OCI-LY7 (cell line): ENCODE data around the gene EPX.

ENCODE experiments used
- EZH2phosphoT487 ChIP-seq: fragments of 200-600 bp; sonication (generic); IDR thresholded peaks from 2 replicates; pipeline ENCODE4 v1.6.1; 2018; ENCODE audit warnings: low read depth, borderline replicate concordance, mild to moderate bottlenecking, mixed run types, antibody characterized with exemption, low read length, moderate library complexity, mixed read lengths
- TF ChIP-seq, protein P1 (sequence below): fragments of 200-600 bp; sonication (generic); conservative IDR thresholded peaks from 2 replicates; pipeline ENCODE4 v1.5.1; 2014; ENCODE audit warnings: mild to moderate bottlenecking, antibody characterized with exemption, low read length, moderate library complexity, mixed read lengths

GRCh38 chr17:58187063-58187462 lies 5.5 kb upstream of the EPX start:
- TF ChIP-seq, protein P1, sequence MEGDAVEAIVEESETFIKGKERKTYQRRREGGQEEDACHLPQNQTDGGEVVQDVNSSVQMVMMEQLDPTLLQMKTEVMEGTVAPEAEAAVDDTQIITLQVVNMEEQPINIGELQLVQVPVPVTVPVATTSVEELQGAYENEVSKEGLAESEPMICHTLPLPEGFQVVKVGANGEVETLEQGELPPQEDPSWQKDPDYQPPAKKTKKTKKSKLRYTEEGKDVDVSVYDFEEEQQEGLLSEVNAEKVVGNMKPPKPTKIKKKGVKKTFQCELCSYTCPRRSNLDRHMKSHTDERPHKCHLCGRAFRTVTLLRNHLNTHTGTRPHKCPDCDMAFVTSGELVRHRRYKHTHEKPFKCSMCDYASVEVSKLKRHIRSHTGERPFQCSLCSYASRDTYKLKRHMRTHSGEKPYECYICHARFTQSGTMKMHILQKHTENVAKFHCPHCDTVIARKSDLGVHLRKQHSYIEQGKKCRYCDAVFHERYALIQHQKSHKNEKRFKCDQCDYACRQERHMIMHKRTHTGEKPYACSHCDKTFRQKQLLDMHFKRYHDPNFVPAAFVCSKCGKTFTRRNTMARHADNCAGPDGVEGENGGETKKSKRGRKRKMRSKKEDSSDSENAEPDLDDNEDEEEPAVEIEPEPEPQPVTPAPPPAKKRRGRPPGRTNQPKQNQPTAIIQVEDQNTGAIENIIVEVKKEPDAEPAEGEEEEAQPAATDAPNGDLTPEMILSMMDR = no peak
- no peak for TF ChIP-seq EZH2phosphoT487
